ENCODE data around the gene CUL4A.
"Not testable (repeated sequence)": the region's sequence is repeated elsewhere in the genome, so short reads cannot be mapped to it uniquely, and the experiment has no call there.

DNA sequence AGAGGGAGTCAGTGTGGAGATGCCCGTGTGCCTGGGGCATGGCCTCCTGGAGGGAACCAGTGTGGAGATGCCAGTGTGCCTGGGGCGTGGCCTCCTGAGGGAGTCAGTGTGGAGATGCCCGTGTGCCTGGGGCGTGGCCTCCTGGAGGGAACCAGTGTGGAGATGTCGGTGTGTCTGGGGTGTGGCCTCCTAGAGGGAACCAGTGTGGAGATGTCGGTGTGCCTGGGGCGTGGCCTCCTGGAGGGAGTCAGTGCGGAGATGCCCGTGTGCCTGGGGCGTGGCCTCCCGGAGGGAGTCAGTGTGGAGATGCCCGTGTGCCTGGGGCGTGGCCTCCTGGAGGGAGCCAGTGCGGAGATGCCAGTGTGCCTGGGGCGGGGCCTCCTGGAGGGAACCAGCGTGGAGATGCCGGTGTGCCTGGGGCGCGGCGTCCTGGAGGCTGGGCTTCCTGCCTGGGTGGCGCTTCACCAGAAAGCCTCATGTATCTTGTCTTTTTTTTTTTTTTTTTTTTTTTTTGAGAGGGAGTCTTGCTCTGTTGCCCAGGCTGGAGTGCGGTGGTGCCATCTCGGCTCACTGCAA is 105.6 kb downstream of the CUL4A start:
- TF ChIP-seq, protein P1, sequence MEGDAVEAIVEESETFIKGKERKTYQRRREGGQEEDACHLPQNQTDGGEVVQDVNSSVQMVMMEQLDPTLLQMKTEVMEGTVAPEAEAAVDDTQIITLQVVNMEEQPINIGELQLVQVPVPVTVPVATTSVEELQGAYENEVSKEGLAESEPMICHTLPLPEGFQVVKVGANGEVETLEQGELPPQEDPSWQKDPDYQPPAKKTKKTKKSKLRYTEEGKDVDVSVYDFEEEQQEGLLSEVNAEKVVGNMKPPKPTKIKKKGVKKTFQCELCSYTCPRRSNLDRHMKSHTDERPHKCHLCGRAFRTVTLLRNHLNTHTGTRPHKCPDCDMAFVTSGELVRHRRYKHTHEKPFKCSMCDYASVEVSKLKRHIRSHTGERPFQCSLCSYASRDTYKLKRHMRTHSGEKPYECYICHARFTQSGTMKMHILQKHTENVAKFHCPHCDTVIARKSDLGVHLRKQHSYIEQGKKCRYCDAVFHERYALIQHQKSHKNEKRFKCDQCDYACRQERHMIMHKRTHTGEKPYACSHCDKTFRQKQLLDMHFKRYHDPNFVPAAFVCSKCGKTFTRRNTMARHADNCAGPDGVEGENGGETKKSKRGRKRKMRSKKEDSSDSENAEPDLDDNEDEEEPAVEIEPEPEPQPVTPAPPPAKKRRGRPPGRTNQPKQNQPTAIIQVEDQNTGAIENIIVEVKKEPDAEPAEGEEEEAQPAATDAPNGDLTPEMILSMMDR (IDR thresholded peaks at IDR 0.05): not testable (repeated sequence)
- TF ChIP-seq POLR2A (IDR thresholded peaks at IDR 0.05): not testable (repeated sequence)
